K562 (cell line): ENCODE data around the gene EGLN3. TPM values are rescaled to one million over a fixed set of nuclear protein-coding genes. Genes with fewer than 3 reads are reported as not detected.

Source experiments
- ARID1B ChIP-seq: fragments of 450-650 bp; IDR thresholded peaks from 2 replicates; pipeline ENCODE4 v1.6.1; 2016; ENCODE audit warnings: antibody characterized with exemption, mild to moderate bottlenecking, inconsistent platforms
- CHD7 ChIP-seq: fragments of 200-600 bp; sonication (generic); IDR thresholded peaks from one replicate; pipeline ENCODE4 v1.6.1; 2012; ENCODE audit warnings: mild to moderate bottlenecking, low read depth, low read length, inconsistent platforms
- EP400 ChIP-seq: fragments of 450-650 bp; IDR thresholded peaks from 2 replicates; pipeline ENCODE4 v1.6.1; 2017; ENCODE audit warnings: antibody characterized with exemption, mild to moderate bottlenecking, moderate library complexity
- FOXJ2 ChIP-seq: fragments of 200-800 bp; sonication (Bioruptor generic); IDR thresholded peaks from 2 replicates; pipeline ENCODE4 v1.6.1; 2016; ENCODE audit warnings: missing genetic modification characterization, missing compliant biosample characterization
- NFXL1 ChIP-seq: fragments of 450-650 bp; formaldehyde crosslinking; IDR thresholded peaks from 2 replicates; pipeline ENCODE4 v1.4.0; 2021; ENCODE audit warnings: mild to moderate bottlenecking
- NRF1 ChIP-seq, 2 experiments: fragments of 450-650 bp; IDR thresholded peaks in 1 of 2; conservative IDR thresholded peaks in 1 of 2; 2 replicates each; pipeline ENCODE4 v1.6.1; 2014; ENCODE audit warnings: mild to moderate bottlenecking in 2 of 2
- RERE ChIP-seq: sonication (generic); formaldehyde crosslinking; IDR thresholded peaks from 2 replicates; pipeline ENCODE4 v1.8.0; 2023; ENCODE audit warnings: missing genetic modification reagents, mild to moderate bottlenecking, borderline replicate concordance
- ZNF282 ChIP-seq: sonication (generic); formaldehyde crosslinking; IDR thresholded peaks from 2 replicates; pipeline ENCODE4 v1.8.1; 2023; ENCODE audit warnings: missing genetic modification reagents
- polyA plus RNA-seq, 8 experiments: library from polyadenylated mRNA; depleted of rRNA in 4 of 8; stranded (reverse) in 5 of 8; unstranded in 3 of 8; fragments of >200 nt; fragmentation: Nextera tagmentation in 2 of 8; fragmentation: Illumina TruSeq in 1 of 8; extraction: Ambion mirVana in 2 of 8; extraction: Trizol in 1 of 8; gene quantifications; 2 replicates each; pipeline versions ENCODE4 v1.2.1 to v1.2.3, GENCODE V29; 2011 to 2014; ENCODE audit warnings: inconsistent platforms in 1 of 8, missing spikeins in 1 of 8
- total RNA-seq, 7 experiments: library from RNA; depleted of rRNA in 6 of 7; stranded (reverse); fragments of >200 nt in 6 of 7; fragmentation: Illumina TruSeq in 2 of 7; extraction: Trizol in 2 of 7; gene quantifications; 2 replicates each; pipeline versions ENCODE4 v1.2.1 to v1.2.3, GENCODE V29; 2011 to 2021; ENCODE audit warnings: low replicate concordance in 1 of 7

Gene EGLN3
- total and polyA plus RNA-seq, 9 of the 15 experiments (the other 6 are each of a cell fraction or from before 2014, with no cell fraction given): 2.5 to 87.6 (median 5.8) TPM

- TF ChIP-seq CHD7: no peak
- TF ChIP-seq ARID1B: peak; percentile 36; the same call in 1 of the 2 replicates
- TF ChIP-seq NRF1 (conservative IDR thresholded peaks at IDR 0.05 in 1 of 2, IDR thresholded peaks at IDR 0.05 in 1 of 2): no peak
- TF ChIP-seq EP400: no peak
- TF ChIP-seq NFXL1 (CRISPR knock-in tag): no peak
- no peak for TF ChIP-seq FOXJ2 (tag)
- no peak for TF ChIP-seq ZNF282
- no peak for TF ChIP-seq RERE (CRISPR knock-in tag)
Observed at GRCh38 chr14:33964599-33965317, 13.9 kb upstream of the EGLN3 start (continued).
